Measurements from ENCODE around the gene BAIAP2L2.

The BAIAP2L2 gene

DNA sequence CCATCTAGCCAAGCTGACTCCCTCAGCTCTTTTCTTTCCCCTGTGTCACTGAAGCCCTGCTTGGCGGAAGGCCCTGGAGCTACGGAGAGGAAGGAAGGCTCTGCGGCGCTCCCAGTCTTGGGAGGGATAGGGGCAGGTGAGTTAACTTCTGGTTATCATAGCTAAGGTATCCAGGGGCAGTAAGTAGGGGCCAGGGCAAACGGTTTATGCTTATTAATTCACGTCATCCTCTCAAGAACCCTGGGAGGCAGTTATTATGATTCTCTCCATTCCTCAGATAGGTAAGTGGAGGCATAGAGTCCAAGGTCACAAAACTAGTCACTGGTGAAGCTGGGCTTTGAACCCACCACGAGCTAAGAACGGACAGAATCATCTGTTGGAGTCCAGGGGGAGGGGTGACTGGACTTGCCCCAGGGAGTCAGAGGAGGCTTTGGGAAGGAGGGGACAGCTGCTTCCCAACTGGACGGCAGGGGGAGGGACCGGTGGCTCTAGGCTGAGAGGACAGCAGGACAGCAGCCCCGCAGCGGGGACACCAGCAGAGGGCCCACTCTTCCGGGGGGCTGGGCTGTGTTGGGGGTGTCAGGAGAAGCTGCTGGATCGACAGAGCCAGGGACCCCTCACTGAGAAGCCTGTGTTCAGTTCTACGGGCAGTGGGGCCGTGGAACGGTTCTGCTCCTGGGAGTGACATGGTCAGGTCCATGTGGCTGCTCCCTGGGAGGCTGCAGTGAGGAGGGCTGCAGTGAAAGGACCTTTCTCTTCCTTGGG, 3.5 kb downstream of the BAIAP2L2 start:
- DNase-seq, result no peak

DNA sequence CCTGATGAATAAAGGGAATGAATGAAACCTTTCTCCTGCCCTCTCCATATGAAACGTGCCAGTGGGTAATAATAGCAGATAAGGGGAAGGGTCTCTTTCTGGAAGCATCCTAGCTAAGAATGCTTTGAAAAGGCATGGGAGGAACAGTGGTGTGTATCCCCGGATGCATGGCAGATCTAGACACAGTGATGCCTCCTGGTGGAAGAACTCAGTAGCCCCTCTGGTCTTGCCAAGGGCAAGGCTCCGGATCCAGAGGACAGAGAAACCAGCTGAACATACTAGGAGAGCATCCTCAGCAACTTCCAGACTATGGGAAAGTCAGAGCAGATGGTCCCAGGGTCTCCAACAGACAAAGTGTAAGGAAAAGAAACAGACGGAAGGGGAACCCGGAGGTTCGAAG, 6.4 kb downstream of the BAIAP2L2 start:
- DNase-seq, result no peak

DNA sequence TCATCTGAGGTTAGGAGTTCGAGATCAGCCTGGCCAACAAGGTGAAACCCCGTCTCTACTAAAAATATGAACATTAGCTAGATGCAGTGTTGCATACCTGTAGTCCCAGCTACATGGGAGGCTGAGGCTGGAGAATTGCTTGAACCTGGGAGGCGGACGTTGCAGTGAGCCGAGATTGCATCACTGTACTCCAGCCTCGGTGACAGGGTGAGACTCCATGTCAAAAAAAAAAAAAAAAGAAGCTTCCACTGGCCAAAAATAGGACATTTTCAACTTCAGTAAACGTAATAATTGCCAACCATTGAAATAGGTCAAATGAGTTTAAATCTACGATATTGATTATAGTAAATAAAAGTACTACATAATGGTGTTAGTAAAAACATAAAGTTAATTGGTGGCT, 6.8 kb downstream of the BAIAP2L2 start:
- no peak for DNase-seq

DNA sequence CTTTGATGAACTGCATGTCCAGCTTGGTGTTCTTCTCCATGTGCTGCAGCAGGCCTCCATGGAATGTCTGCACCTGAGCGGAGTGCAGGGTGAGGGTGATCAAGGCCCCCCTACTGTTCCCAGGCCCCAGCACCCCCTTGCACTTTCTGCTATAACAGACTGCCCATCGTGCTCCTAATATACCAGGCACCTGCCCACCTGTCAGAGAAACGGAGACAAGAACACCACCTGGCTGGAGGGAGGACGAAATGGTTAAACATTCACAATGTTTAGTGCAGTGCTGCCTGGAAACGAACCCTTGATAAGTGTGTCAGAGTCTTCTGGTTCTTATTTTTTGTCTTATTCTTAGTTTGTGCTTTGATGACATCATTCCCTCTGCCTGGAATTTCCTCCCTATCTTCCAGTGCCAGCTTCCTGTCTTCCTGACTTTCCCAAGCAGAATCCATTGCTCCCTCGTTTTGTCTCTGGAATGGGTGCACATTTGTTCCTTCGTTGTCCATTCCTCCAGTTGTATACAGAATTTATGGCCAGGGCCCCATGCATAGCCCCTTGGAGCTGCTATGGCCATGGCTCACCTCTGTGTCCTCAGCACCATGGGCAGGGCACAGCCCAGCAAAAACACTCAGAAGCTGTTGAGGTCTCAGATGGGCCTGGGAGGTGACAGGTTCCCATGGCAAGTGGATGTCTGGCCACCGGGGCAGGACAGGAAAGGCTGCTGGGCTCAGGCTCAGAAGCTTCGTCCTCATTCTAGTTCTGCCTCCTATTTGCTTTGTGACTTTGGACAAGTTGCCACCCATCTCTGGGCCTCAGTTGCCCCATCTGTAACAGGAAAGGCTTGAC, 11.9 kb downstream of the BAIAP2L2 start:
- no peak for DNase-seq

DNA sequence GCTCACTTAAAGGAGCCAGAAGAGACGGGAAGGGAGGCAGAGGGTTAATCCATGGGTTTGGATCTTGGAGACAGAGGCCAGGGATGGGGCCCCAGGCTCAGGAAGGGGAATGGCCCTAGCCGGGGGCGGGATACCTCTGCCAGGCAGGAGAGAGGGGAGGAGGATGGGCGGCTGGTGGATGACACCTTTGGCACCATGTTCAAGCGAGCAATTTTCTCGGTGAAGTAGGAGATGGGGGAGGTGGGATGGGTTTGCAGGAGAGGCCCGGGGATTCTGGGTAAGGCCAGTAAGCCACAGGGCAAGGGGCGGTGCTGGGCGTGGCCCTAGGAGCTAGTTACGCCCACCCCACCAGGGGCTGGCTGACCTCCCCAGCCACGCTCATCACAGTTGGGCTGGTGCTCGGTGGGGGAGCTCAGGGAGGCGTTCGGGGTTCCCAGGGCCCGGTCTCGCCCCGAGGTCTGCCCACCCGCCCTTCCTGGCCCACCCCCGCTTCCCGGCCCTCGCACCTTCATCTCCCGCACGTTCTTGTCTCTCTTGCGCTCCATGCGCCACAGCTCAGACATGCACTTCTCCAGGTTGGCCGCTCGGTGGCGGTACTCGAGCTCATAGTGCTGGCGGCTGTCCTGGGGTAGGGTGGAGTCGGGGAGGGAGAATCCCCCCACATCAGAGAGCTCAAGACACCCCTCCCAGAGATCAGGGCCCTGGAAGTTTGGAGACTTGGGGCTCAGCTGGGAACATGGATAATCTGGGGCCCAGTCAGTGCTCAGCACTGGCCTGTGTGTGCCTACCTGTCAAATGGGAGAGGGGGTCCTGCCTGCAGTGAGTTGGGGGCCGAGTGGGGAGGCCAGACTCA, 12.7 kb downstream of the BAIAP2L2 start:
- no peak for DNase-seq

DNA sequence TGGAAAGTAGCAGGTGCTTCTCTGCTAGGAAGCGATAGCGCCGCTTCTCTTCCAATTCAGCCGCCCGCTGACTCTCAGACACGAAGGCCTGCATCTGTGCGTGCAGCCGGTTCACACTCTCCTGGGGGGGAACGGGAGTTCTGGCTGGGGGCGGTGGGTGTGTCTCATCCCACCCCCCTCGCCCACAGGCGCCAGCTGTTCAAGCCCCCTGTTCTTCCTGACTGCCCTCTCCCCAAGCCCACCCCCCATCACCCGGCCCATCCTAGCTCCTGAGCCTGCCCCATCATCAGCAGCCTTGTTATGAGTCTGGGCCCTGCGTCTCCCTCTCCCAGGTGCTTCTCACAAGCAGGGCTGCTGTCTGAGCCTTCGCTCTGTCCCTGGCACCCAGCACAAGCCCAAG, 13.4 kb downstream of the BAIAP2L2 start:
- no peak for DNase-seq

DNA sequence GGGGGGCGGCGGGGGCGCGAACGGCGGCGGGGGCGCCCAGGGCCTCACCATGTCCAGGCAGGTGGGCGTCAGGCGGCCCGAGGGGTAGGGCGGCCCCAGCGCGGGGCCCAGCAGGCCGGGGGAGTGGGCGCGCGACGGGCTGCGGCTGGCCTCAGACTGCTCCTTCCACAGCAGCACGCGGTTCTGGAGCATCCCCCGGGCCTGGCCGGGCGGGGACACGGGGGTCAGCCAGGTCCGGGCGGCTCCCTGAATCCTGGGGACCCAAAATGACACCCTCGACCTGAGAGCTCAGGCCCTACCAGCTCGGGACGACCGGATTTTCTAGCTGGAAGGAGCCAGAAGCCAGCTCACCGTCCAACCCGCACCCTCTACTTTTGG, 21.0 kb downstream of the BAIAP2L2 start:
- no peak for DNase-seq

DNA sequence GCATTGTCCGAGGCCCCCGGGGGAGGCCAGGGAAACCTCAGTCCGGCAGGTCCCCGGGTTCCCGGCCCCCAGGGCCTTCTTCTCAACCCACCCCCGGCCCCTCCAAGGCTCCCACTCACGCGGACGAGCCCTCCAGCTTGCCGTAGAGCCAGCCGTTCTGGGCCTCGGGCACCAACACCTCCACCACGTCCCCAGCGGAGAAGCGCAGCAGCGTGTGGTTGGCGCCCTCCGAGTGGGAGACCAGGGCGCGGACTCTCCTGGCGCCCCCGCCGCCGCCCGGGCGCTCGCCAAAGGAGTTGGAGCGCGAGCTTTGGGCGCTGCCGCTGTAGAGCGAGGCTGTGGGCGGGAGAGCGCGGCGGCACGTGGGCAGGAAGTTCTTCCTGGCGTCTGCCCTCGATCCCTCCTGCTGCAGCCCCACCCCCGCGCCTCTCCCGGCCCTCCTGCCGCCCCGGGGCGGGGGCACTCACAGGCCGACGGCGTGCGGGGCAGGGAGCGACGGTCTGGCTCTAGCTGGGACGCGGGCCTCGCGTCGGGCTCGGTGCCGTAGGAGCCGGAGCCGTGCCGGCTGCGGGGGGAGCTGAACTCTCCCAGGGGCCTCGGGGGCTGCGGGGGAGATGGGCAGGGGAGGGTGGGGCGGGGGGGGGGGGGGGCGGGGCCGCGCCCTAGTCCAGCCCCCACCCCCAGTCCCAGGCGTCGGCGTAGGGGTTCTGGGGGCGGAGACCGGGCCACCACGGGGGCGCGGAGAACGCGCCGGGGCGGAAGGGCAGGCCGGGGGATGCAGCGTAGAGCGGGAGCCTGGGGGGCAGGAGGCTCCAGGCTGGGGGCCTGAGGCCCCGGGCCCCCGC, 21.6 kb downstream of the BAIAP2L2 start:
- no peak for DNase-seq

DNA sequence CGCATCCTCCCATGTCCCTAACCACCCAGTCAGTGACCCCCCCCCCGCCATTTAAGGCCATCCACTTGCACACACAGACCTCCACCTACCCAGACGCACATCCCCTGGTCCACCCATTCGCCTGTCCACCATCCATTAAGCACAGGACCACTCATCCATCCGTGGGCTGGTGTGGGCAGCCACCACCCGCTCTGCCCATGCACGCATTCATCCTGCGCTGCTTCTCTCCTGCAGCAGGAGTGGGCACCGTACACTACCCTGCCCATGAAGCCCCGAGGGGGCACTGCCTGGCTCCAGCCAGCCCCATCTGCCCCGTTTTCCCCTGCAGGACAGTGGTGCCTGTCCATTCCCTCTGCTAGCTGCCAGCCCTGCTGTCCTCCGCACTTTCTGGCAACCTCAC, 22.6 kb downstream of the BAIAP2L2 start:
- DNase-seq, result no peak

DNA sequence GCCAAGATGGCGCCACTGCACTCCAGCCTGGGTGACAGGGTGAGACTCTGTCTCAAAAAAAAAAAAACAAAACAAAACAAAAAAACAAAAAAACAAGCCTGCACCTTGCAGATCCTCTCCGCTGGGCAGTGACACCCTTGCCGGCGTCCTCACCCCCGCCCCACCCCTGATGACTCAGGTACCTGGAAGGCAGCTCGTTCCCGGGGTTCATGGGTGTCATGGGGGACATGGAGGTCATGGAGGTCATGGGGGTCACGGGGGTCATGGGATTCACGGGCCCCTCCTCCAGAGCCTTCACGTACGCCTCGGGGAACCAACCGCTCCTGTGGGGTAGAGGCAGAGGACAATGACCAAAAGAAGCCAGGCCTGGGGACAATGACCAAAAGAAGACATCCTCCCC, 23.5 kb downstream of the BAIAP2L2 start:
- DNase-seq, result no peak

DNA sequence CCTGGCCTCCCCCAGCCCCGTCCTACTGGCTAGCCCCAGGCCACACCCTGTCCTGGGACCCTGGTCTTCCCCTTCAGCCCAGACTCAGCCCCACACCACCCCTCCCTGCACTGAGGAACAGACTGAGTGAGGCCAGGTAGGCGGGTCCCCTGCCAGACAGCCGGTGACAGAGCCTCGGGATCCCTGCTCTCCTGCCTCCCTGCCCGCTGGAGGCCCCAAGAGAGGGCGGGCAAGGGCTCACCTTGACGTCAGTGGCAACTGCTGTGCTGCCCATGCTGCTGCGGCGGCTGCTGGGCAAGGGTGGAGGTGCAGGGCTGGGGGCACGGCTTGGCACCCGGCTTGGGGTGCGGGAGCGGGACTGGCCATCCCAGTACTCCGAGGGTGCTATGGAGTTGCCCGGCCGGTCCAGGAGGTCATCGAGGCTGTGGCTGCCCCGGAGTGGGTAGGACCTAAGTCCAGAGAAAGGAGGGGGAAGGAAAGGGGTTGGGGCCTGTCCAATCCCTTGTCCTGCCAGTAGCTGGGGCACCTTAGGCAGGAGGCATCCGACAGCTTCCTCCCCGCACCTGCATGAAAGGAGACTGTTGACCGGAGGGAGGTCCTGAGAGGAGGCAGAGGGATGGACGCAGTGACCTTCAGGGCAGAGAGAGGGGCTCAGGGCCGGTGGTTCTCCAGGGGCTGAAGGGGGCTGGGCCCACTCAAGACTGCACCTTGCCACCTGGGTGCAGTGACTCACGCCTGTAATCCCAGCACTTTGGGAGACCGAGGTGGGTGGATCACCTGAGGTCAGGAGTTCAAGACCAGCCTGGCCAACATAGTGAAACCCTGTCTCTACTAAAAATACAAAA, 24.3 kb downstream of the BAIAP2L2 start:
- DNase-seq, result no peak

DNA sequence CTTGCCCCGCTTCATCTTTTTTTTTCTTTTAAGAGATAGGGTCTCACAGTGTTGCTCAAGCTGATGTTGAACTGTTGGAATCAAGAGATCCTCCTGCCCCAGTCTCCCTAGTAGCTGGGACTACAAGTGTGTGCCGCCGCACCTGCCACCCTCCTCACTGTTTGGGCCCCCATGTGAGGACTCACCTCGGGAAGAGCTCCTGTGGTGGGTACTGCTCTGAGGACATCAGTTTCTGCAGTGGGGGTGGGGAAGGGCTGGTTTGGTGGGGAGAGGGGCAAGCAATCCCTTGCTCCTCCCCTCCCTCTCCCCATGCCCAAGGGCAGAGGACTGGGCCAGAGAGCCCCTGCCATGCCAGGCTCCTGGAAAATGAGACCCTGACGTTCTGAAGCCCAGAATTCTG, 25.0 kb downstream of the BAIAP2L2 start:
- DNase-seq, result no peak

DNA sequence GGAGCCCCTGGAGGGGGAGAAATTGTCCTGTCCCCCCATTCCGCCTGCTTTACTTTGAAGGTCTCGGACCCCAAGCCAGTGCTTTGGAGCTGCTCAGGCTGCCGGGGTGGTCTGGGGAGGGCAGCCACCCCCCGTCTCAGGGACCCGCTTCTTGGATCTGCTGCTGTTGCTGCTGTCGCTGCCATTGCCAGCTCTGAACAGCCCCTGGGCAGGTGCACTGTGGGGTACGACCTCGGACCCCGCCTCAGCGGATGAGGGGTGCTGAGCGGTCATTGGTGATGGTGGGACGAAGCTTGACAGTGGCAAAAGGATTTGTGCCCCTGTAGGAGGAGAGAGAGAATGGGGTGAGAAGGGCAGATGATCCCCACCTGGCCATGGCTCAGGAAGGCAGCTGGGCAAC, 25.4 kb downstream of the BAIAP2L2 start:
- DNase-seq, result no peak

DNA sequence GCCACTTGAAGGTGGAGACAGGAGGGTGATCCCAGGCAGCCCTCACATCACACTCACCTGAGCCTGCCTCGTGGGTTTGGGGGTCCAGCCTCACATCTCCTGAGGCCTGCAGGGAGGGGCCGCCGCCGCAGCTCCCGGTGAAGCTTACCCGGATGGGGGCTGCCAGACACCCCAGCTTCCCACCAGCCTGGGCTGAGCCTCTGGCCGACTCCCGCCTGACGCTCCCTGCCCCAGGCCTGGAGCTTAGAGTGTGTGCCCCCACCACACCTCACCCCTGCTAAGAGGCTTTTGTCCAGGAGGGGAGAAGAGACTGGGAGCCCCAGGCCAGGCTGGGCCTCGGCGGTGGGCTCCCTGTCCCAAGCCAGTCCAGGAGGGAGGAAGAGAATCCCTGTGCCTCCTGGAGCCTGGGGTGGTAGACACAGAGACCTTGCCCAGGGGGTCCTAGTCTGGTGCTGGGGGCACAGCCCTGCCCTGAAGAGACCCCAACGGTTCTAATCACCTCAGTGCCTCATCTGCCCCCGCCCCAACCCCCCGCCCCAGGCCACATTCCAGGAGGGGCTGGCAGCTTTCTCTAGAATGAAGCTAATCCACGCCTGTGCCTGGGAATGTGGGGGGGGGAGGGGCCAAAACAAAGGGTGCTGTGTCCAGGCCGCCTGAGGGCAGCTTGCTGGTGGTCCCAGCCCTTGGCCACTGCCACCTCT, 26.4 kb downstream of the BAIAP2L2 start, which contains the start of gene SLC16A8:
Gene SLC16A8, minus strand, starts transcription at position 254 of the 701 bp plus-strand sequence. CDS start 1,311 bp downstream, outside the sequence.
- DNase-seq, result no peak

DNA sequence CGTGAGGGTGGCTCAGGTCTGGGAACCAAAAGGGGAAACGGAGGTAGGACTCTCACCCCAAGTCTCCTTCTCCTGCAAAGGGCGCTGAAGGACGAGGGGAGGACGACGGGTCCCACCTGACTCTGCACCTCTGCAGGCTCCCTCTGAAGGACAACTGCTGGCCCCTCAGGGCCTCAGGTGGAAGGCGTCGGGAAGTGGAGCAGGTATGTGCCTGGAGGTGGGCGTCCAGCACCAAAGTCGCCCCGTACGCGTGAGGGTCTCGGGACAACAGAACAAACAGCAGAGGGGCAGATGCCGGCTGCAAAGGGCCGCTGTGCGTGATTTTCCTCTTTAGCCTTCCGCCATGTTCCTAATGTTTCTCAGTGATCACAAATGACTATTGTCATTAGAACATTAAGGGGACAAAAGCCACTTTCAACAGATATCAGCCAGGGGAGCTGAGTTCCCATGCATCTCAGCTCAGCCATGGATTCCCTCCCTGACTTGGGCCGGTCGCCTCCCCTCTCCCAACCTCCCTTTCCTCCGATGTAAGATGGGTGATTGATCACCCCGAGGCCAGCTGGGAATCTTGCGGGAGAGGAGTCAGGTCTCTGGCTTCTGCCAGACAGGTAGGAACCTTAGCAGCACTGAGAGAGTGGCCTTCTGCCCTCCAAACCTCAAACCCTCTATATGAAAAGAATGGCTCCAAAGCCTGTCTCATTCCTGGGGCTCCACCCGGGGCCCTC, 27.3 kb downstream of the BAIAP2L2 start:
- DNase-seq, result no peak

DNA sequence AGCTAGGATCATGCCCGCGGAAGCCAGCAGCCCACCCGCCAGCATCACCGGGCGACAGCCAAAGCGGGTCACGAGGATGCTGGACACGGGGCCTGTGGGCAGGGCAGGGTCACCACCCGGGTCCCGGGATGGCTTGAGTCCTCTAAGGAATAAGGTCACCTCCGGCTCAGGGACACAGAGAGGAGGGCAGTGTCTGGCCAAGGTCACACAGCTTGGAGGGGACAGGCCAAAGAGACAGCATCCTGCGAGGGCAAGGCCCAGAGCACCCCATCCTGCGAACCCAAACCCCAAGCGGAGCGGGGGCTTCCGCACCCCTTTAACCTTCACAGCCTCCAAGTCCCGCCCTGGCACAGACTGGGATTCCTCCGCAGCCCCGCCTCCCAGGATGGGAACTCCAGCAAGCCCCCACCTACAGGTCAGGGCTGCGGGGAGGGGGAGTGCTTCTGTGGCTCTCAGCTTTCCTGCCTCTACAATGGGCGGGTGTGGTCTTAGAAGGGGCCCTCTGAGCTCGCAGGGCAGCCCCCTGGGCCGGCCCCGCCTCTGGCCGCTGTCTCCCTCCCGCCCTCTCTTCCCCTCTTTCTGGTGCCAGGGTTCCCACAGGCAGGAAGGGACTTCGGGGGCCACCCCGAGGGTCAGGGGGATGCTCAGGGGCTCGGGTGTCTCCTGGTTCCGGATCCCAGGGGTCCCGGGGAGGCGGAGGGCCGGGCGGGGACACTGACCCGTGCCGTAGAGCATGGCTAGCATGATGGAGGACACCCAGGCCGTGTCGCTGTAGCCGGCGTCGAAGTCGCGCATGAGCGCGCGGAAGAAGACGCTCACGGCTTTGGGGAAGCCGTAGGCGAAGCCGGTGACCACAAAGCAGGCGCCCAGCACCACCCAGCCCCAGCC, 28.3 kb downstream of the BAIAP2L2 start:
- no peak for DNase-seq

DNA sequence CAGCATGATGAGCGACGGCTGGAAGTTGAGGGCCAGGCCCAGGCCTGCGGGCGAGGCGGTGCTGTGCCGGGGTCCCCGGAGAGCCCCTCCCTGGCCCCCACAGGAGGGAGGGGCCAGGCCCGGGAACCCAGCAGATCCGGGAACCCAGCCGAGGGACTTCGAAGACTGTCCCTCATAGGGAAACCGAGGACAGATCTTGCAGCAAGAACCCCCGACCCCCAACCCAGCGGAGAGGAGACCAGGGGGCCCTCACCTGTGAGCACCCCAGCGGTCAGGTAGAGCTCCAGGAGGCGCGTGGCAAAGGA, 28.9 kb downstream of the BAIAP2L2 start:
- DNase-seq, result no peak

DNA sequence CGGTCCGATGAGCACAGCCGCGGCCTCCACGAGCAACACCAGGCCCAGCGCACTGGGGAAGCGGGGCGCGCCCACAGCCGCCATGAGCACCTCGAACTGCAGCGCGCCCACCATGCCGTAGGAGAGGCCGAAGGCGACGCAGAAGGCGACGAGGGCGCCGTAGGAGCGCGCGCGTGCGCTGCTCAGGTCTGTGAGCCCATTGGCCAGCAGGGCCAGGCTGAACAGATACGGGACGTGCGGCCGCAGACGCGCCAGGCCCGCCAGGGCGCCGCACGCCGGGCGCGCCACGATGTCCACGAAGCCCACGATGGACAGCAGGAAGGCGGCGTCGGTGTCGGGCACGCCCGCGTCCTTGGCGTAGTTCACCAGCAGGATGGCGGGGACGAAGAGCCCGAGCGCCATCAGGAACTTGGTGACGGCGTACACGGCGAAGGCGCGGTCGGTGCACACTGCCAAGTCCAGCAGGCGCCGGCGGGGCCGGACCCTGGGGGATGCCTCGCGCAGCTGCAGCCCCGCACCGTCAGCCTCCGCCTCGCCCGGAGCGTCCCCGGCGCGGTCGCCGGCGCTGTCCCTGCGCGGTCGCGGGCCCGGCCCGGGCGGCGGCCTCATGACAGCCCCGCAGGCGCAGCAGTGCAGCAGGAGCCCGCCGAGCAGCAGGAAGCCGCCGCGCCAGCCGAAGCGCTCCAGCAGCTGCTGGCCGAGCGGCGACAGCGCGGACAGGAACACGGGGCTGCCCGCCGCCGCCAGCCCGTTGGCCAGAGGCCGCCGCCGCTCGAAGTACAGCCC, 29.4 kb downstream of the BAIAP2L2 start:
- no peak for DNase-seq
